ENCODE results near the gene ISG20.

- TF ChIP-seq CTCF (IDR thresholded peaks at IDR 0.05) (no peak), TCF7L2 (IDR thresholded peaks at IDR 0.05; ENCODE audit: low read depth, low read length) (no peak), SIN3A (IDR thresholded peaks at IDR 0.05; ENCODE audit: borderline replicate concordance, insufficient read depth, low read depth, low read length) (no peak), REST (IDR thresholded peaks at IDR 0.05; ENCODE audit: insufficient read depth in 1 of 2, low read depth in 2 of 2, low read length in 1 of 2) (no peak), POLR2AphosphoS5 (IDR thresholded peaks at IDR 0.05; ENCODE audit: low read depth, low read length) (no peak)
Observed at GRCh38 chr15:88604381-88605188, 34.2 kb upstream of the ISG20 start.
